NB4 (cell line): Measurements from ENCODE around the gene ZNF423.

Experiments
- CTCF ChIP-seq: IDR thresholded peaks from one replicate; pipeline ENCODE4 v1.5.1; 2012; ENCODE audit warnings: low read depth, low read length
- MAX ChIP-seq: IDR thresholded peaks from 2 replicates; pipeline ENCODE4 v1.6.1; 2011; ENCODE audit warnings: low read depth, low read length

- TF ChIP-seq CTCF (no peak), MAX (no peak)
These were observed 312.8 kb downstream of the ZNF423 start for GRCh38 chr16:49542946-49543630.
